Stimulated activated CD4-positive, alpha-beta T cell treated with anti-CD3 and anti-CD28 coated beads, TNF-alpha, amount 100 ng/mL, for 4 hours (primary cell): Measurements from ENCODE around the gene LRRC23.
A peak's percentile ranks its signal among the peaks of the same experiment; 100 is the strongest.

Experiments
- DNase-seq, 3 experiments: peaks; one replicate each; pipeline ENCODE4 v3.0.0-alpha.2; 2020; ENCODE audit warnings: low read depth in 3 of 3

Gene LRRC23

GRCh38 chr12:6943722-6944380 lies 39.2 kb downstream of the LRRC23 start, which contains the start of the genes C12orf57 and RNU7-1:
Gene C12orf57, plus strand, starts transcription at chr12:6944022. Its CDS starts 100 bp downstream, at chr12:6944122.
Gene RNU7-1, plus strand, starts transcription at chr12:6943816.
- no peak for DNase-seq

- peak; percentile 71 to 76 (median 75) for DNase-seq
Measured at GRCh38 chr12:6944381-6945186, 40.0 kb downstream of the LRRC23 start.

DNA sequence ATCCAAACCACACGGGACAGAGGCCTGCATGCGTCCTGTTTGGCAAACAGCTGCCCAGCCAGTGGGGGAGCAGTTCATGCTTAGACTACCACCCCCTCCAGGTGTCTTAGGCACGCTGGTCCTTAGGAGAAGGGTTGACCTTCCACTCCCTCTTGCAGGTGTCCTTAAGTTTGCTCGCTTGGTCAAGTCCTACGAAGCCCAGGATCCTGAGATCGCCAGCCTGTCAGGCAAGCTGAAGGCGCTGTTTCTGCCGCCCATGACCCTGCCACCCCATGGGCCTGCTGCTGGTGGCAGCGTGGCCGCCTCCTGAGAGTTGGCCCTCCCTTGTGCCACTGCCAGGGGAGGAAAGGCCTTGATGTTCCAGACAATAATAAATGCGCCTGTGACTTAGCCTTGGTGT lies 41.0 kb downstream of the LRRC23 start:
- no peak for DNase-seq

DNA sequence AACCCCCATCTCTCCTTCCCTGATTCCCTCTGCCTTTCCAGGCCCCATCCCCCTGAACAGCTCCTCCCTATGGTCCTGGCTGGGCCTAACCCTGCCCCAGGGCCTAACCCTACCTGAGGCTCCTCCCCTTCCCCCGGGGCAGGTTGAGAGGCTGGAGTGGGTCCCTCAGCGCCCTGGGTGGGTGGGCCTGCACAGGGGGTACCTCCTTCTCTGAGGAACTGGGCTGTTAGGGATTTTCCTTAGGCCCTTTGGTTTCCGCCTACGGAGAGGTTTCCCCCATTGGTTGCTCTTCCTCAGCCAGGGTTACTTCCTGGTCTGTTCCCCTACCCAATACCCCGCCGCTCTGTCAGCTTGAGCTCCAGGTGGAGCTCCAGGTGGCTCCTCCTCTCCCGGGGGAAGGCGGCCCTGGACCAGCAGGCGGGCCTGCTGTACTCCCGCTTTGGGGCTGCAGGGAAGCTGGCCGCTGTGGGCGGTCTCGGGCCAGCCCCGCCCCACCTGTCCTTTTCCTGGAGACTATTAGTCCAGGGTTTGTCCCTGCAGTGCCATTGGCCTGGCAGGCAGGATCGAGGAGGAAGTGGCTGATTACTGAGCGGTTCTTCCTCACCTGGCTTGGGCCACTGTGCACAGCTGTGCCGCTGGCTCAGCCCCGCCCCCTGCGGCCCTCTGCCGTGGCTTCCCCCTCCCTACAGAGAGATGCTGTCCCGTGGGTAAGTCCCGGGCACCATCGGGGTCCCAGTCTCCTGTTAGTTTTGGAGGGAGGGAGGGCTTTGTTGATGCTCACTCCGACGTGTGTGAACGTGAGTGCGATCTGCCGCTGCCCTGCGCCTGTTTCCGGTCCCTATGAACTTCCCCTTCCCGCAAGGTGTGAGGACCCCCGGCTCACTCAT lies 41.7 kb downstream of the LRRC23 start:
- no peak for DNase-seq

GRCh38 chr12:6946920-6947374 lies 42.3 kb downstream of the LRRC23 start:
- DNase-seq, result no peak

- DNase-seq, result no peak
Measured at GRCh38 chr12:6947615-6948014, 43.0 kb downstream of the LRRC23 start.

GRCh38 chr12:6948873-6949594 lies 44.4 kb downstream of the LRRC23 start:
- DNase-seq, result no peak

DNA sequence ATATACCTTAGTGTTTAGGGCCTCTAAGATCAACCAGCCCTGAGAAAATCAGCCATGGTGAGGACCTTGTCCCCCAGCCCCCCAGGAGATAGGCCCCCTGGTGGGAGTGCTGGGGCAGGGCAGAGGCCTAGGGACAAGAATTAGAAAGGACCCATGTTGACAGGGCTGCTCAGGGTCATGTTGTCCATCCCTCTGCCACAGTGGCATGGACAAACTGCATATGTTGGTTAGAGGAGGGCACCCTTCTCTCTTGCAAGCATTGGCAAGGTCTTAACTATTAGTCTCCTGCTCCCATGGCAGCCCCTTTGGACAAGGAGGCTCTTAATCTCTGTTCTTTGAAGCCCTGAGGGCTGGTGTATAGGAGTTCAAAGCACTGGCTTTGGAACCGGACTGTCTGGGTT lies 45.8 kb downstream of the LRRC23 start:
- DNase-seq, result no peak

- peak in 1 of 3 experiments; percentile 64 for DNase-seq
Measured at GRCh38 chr12:6950811-6951540, 46.4 kb downstream of the LRRC23 start, which contains the start of gene PTPN6. Gene PTPN6, plus strand, starts transcription at chr12:6951356. Its CDS starts 157 bp downstream, at chr12:6951513.

GRCh38 chr12:6951551-6952120 lies 47.0 kb downstream of the LRRC23 start:
- no peak for DNase-seq

DNA sequence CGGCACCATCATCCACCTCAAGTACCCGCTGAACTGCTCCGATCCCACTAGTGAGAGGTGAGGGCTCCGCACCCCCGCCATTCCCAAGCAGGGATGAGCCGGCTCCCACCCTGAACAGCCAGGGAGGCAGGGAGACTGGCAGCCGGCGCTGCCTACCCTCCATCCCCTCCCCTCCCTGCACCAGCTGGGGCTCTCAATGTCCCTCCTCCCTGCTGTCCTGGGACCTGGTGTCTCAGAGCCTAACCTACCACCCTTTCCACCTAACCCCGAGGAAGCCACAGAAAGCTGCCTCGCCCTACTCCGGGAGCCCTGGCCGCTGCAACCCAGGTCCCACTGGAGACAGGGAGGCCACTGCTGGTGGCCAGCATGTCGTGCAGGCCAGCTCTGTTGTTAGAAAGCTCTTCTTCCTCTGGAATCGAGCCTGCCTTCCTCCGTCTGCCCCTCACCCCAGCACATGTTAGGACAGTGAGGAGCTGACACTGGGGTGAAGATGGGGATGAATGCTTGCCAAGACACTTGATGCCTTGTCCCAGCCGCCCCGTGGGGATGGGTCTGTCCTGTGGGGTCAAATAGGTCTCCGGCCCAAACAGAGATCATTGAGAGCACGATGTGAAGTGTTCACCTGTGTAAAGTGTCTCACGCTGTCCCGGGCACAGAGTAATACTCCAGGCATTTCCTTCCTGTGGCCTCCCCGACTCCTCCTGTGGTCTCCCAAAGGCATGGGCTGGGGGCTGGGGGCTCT lies 47.7 kb downstream of the LRRC23 start:
- no peak for DNase-seq

- no peak for DNase-seq
Measured at GRCh38 chr12:6952863-6953441, 48.3 kb downstream of the LRRC23 start.

GRCh38 chr12:6953442-6954315 lies 49.1 kb downstream of the LRRC23 start:
- peak in 2 of 3 experiments; percentile 77 to 82 for DNase-seq

DNA sequence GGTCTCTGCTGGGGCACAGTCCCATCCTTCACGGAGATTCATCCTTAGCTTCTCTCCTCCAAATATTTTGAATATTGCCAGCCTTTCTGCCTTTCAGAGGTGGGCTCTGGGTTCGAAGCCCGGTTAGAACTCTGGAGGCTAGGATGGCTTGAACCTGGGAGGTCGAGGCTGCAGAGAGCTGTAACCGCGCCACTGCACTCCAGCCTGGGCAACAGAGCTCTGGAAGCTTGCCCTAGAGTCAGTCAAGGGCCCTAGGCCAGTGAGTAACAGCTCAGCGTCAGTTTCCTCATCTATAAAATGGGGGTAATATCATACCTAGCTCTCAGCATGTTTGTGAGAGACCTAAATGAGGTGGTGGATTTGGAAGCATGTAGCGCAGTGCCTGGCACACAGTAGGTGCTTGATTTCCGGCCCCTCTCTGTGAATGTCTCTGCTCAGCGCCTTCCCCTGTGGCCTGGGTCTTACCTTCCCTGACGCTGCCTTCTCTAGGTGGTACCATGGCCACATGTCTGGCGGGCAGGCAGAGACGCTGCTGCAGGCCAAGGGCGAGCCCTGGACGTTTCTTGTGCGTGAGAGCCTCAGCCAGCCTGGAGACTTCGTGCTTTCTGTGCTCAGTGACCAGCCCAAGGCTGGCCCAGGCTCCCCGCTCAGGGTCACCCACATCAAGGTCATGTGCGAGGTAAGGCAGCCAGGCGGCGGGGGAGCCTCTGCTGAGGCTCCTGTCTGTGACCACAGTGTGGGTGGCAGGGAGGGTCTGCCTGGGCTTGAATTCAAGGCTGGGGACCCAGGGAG lies 49.9 kb downstream of the LRRC23 start:
- DNase-seq, result no peak

GRCh38 chr12:6955108-6956020 lies 50.7 kb downstream of the LRRC23 start:
- DNase-seq, result no peak
